ENCODE measurements around the gene FREY1.

The FREY1 gene

GRCh38 chr11:45906965-45907611 lies at the start of gene FREY1:
Gene FREY1 (minus strand): TSS chr11:45907271. CDS start chr11:45907245, 26 bp downstream.
- peaks cover 5% of the 10 kb centered on the region for H3K4me1 Mint-ChIP-seq (ENCODE audit: low read depth)
- no peak within 1 kb of the TSS for H3K4me3 Mint-ChIP-seq
- DNase-seq = no peak
- H3K36me3 Mint-ChIP-seq (ENCODE audit: low read depth) = peaks cover 25% of the 10 kb centered on the region
- no peak within 1 kb of the TSS for H3K27ac Mint-ChIP-seq
- H3K9me3 Mint-ChIP-seq = no peaks in the 10 kb centered on the region
- H3K27me3 Mint-ChIP-seq = no peaks in the 10 kb centered on the region

GRCh38 chr11:45949992-45950407 lies 42.9 kb upstream of the FREY1 start:
- H3K27me3 Mint-ChIP-seq = no peaks in the 10 kb centered on the region

GRCh38 chr11:45948356-45948755 lies 41.3 kb upstream of the FREY1 start:
- Mint-ChIP-seq H3K36me3 (ENCODE audit: low read depth) (peaks cover 91% of the 10 kb centered on the region), H3K27me3 (no peaks in the 10 kb centered on the region), H3K27ac (no peak overlapping the region), H3K9me3 (no peaks in the 10 kb centered on the region), H3K4me1 (ENCODE audit: low read depth) (no peaks in the 10 kb centered on the region), H3K4me3 (no peak overlapping the region)
- no peak for DNase-seq

More at GRCh38 chr11:45949992-45950407, 42.9 kb upstream of the FREY1 start:
- Mint-ChIP-seq H3K27ac (no peak overlapping the region), H3K4me1 (ENCODE audit: low read depth) (no peaks in the 10 kb centered on the region), H3K36me3 (ENCODE audit: low read depth) (peaks cover 83% of the 10 kb centered on the region), H3K4me3 (no peak overlapping the region), H3K9me3 (no peaks in the 10 kb centered on the region)
- DNase-seq = no peak

GRCh38 chr11:45947885-45948284 lies 40.8 kb upstream of the FREY1 start:
- Mint-ChIP-seq H3K4me1 (ENCODE audit: low read depth) (no peaks in the 10 kb centered on the region), H3K27ac (no peak overlapping the region), H3K4me3 (no peak overlapping the region)

GRCh38 chr11:45945397-45945999 lies 38.4 kb upstream of the FREY1 start:
- Mint-ChIP-seq H3K36me3 (ENCODE audit: low read depth) (peaks cover 79% of the 10 kb centered on the region), H3K27ac (no peak overlapping the region), H3K4me3 (no peak overlapping the region), H3K9me3 (no peaks in the 10 kb centered on the region), H3K4me1 (ENCODE audit: low read depth) (peaks cover 2% of the 10 kb centered on the region), H3K27me3 (no peaks in the 10 kb centered on the region)
- DNase-seq = no peak

More at GRCh38 chr11:45947885-45948284, 40.8 kb upstream of the FREY1 start:
- Mint-ChIP-seq H3K9me3 (no peaks in the 10 kb centered on the region), H3K36me3 (ENCODE audit: low read depth) (peaks cover 89% of the 10 kb centered on the region), H3K27me3 (no peaks in the 10 kb centered on the region)
- DNase-seq = no peak

- no peak overlapping the region for H3K4me3 Mint-ChIP-seq
- no peak for DNase-seq
- H3K4me1 Mint-ChIP-seq (ENCODE audit: low read depth) = peaks cover 2% of the 10 kb centered on the region
- H3K36me3 Mint-ChIP-seq (ENCODE audit: low read depth) = peaks cover 60% of the 10 kb centered on the region
- no peaks in the 10 kb centered on the region for H3K27me3 Mint-ChIP-seq
- no peak overlapping the region for H3K27ac Mint-ChIP-seq
- no peaks in the 10 kb centered on the region for H3K9me3 Mint-ChIP-seq
These were observed 35.3 kb upstream of the FREY1 start for GRCh38 chr11:45942381-45942780.

- Mint-ChIP-seq H3K36me3 (ENCODE audit: low read depth) (peaks cover 59% of the 10 kb centered on the region), H3K4me1 (ENCODE audit: low read depth) (peaks cover 2% of the 10 kb centered on the region), H3K27me3 (no peaks in the 10 kb centered on the region), H3K9me3 (no peaks in the 10 kb centered on the region), H3K4me3 (no peak overlapping the region), H3K27ac (peak overlapping the region; percentile 32)
- no peak for DNase-seq
These were observed 34.2 kb upstream of the FREY1 start for GRCh38 chr11:45941285-45941684.

GRCh38 chr11:45939836-45940235 lies 32.8 kb upstream of the FREY1 start:
- H3K4me3 Mint-ChIP-seq = no peak overlapping the region

GRCh38 chr11:45937916-45938315 lies 30.8 kb upstream of the FREY1 start:
- Mint-ChIP-seq H3K27me3 (no peaks in the 10 kb centered on the region), H3K36me3 (ENCODE audit: low read depth) (peaks cover 59% of the 10 kb centered on the region), H3K9me3 (no peaks in the 10 kb centered on the region), H3K4me1 (ENCODE audit: low read depth) (peaks cover 2% of the 10 kb centered on the region), H3K27ac (no peak overlapping the region), H3K4me3 (no peak overlapping the region)
- DNase-seq = no peak

More at GRCh38 chr11:45939836-45940235, 32.8 kb upstream of the FREY1 start:
- DNase-seq = no peak
- H3K9me3 Mint-ChIP-seq = no peaks in the 10 kb centered on the region
- peak overlapping the region; percentile 22 for H3K27ac Mint-ChIP-seq
- no peaks in the 10 kb centered on the region for H3K27me3 Mint-ChIP-seq
- H3K36me3 Mint-ChIP-seq (ENCODE audit: low read depth) = peaks cover 58% of the 10 kb centered on the region
- peaks cover 2% of the 10 kb centered on the region for H3K4me1 Mint-ChIP-seq (ENCODE audit: low read depth)

GRCh38 chr11:45936511-45937054 lies 29.5 kb upstream of the FREY1 start:
- Mint-ChIP-seq H3K9me3 (no peaks in the 10 kb centered on the region), H3K4me1 (ENCODE audit: low read depth) (peaks cover 4% of the 10 kb centered on the region), H3K36me3 (ENCODE audit: low read depth) (peaks cover 57% of the 10 kb centered on the region), H3K4me3 (no peak overlapping the region), H3K27ac (peak overlapping the region; percentile 3), H3K27me3 (no peaks in the 10 kb centered on the region)
- DNase-seq = no peak

- no peak overlapping the region for H3K27ac Mint-ChIP-seq
- H3K4me3 Mint-ChIP-seq = no peak overlapping the region
- peaks cover 57% of the 10 kb centered on the region for H3K36me3 Mint-ChIP-seq (ENCODE audit: low read depth)
- no peaks in the 10 kb centered on the region for H3K9me3 Mint-ChIP-seq
- H3K27me3 Mint-ChIP-seq = no peaks in the 10 kb centered on the region
- no peak for DNase-seq
- peaks cover 12% of the 10 kb centered on the region for H3K4me1 Mint-ChIP-seq (ENCODE audit: low read depth)
These were observed 28.4 kb upstream of the FREY1 start for GRCh38 chr11:45935349-45936064.

- peaks cover 19% of the 10 kb centered on the region for H3K4me1 Mint-ChIP-seq (ENCODE audit: low read depth)
- no peak overlapping the region for H3K27ac Mint-ChIP-seq
- H3K4me3 Mint-ChIP-seq = no peak overlapping the region
- peaks cover 57% of the 10 kb centered on the region for H3K36me3 Mint-ChIP-seq (ENCODE audit: low read depth)
- DNase-seq = no peak
- no peaks in the 10 kb centered on the region for H3K9me3 Mint-ChIP-seq
- H3K27me3 Mint-ChIP-seq = no peaks in the 10 kb centered on the region
These were observed 27.7 kb upstream of the FREY1 start for GRCh38 chr11:45934580-45935318.

GRCh38 chr11:45933846-45934579 lies 26.9 kb upstream of the FREY1 start:
- H3K27me3 Mint-ChIP-seq = no peaks in the 10 kb centered on the region
- H3K4me3 Mint-ChIP-seq = no peak overlapping the region
- peaks cover 24% of the 10 kb centered on the region for H3K4me1 Mint-ChIP-seq (ENCODE audit: low read depth)
- no peak for DNase-seq
- H3K9me3 Mint-ChIP-seq = no peaks in the 10 kb centered on the region
- H3K36me3 Mint-ChIP-seq (ENCODE audit: low read depth) = peaks cover 57% of the 10 kb centered on the region
- no peak overlapping the region for H3K27ac Mint-ChIP-seq

All from activated T-cell treated with anti-CD3 and anti-CD28 coated beads, Interleukin-2, amount 50 U/mL, for 24 hours (primary cell).